Renal cortex interstitium (tissue), 11 donors: Measurements from ENCODE around the gene PEX10. TPM values are rescaled to one million over a fixed set of nuclear protein-coding genes. Genes with fewer than 3 reads are reported as not detected.
A peak's percentile ranks its signal among the peaks of the same experiment; 100 is the strongest.

Source experiments
- DNase-seq, 11 donors: peaks; one replicate each; pipeline ENCODE4 v3.0.0-alpha.2; 2013; ENCODE audit warnings: low read depth in 9 of 11, low spot score in 4 of 11; ENCODE audit errors: extremely low read depth in 1 of 11
- polyA plus RNA-seq, 3 donors: library from polyadenylated mRNA; unstranded; fragments of 120-200 nt; gene quantifications; one replicate each; pipeline ENCODE4 v1.2.1, GENCODE V29; 2013; ENCODE audit not compliant: insufficient read length in 3 of 3

PEX10 gene
- polyA plus RNA-seq, 3 donors, result 21.4 to 26.8 (median 26.6) TPM

GRCh38 chr1:2384130-2384860 is 28.1 kb downstream of the PEX10 start:
- DNase-seq, result no peak

- DNase-seq, result no peak
Measured at GRCh38 chr1:2383576-2383975, 28.8 kb downstream of the PEX10 start.

- no peak for DNase-seq
Measured at GRCh38 chr1:2382621-2383361, 29.6 kb downstream of the PEX10 start.

- DNase-seq, result peak in 10 of 11 donors; percentile 39 to 67 (median 57)
Measured at GRCh38 chr1:2381741-2382620, 30.4 kb downstream of the PEX10 start.

- no peak for DNase-seq
Measured at GRCh38 chr1:2380816-2381591, 31.4 kb downstream of the PEX10 start.

GRCh38 chr1:2379733-2380404 is 32.5 kb downstream of the PEX10 start:
- no peak for DNase-seq

GRCh38 chr1:2378956-2379732 is 33.2 kb downstream of the PEX10 start:
- no peak for DNase-seq

GRCh38 chr1:2378441-2378851 is 33.9 kb downstream of the PEX10 start:
- no peak for DNase-seq

- no peak for DNase-seq
Measured at GRCh38 chr1:2377751-2378440, 34.5 kb downstream of the PEX10 start.

- no peak for DNase-seq
Measured at GRCh38 chr1:2376931-2377672, 35.3 kb downstream of the PEX10 start.

GRCh38 chr1:2376261-2376741 is 36.1 kb downstream of the PEX10 start:
- no peak for DNase-seq

GRCh38 chr1:2375923-2376260 is 36.5 kb downstream of the PEX10 start:
- DNase-seq, result no peak

- DNase-seq, result no peak
Measured at GRCh38 chr1:2375246-2375922, 37.0 kb downstream of the PEX10 start.

GRCh38 chr1:2374252-2375155 is 37.9 kb downstream of the PEX10 start:
- DNase-seq, result no peak
